SU-DHL-6 (cell line): ENCODE results near the gene FGD4.

Experiments used
- H2AFZ ChIP-seq: fragments of 200-600 bp; sonication (generic); 2 replicates; pipeline ENCODE4 v1.6.1; 2014; ENCODE audit warnings: low read depth, mild to moderate bottlenecking, moderate library complexity, mixed read lengths, antibody characterized with exemption, low read length; ENCODE audit not compliant: severe bottlenecking
- H3F3A ChIP-seq: fragments of 200-600 bp; shearing (Covaris generic); 2 replicates; pipeline ENCODE4 v1.6.0; 2016; ENCODE audit warnings: antibody characterized with exemption, mild to moderate bottlenecking; ENCODE audit not compliant: insufficient read depth
- H3K27ac ChIP-seq: fragments of 200-600 bp; sonication (generic); 2 replicates; pipeline ENCODE4 v1.5.1; 2016; ENCODE audit warnings: low read depth, mild to moderate bottlenecking, low read length, moderate library complexity, mixed read lengths
- H3K27me3 ChIP-seq: fragments of 200-600 bp; sonication (generic), shearing (Covaris generic); 2 replicates; pipeline ENCODE4 v1.6.0; 2014; ENCODE audit warnings: mild to moderate bottlenecking, low read length
- H3K36me3 ChIP-seq: fragments of 200-600 bp; sonication (generic); 2 replicates; pipeline ENCODE4 v1.6.1; 2014; ENCODE audit warnings: mild to moderate bottlenecking, low read length, mixed read lengths
- H3K4me2 ChIP-seq: fragments of 300-600, 200-600 bp; shearing (Covaris generic), sonication (generic); 2 replicates; pipeline ENCODE4 v1.6.0; 2014; ENCODE audit warnings: low read length, low read depth, mild to moderate bottlenecking; ENCODE audit not compliant: poor library complexity, severe bottlenecking
- H3K4me3 ChIP-seq: fragments of 200-600 bp; sonication (generic); 2 replicates; pipeline ENCODE4 v1.5.1; 2014; ENCODE audit warnings: antibody characterized with exemption, low read length, mild to moderate bottlenecking, mixed read lengths; ENCODE audit not compliant: insufficient read depth, poor library complexity, severe bottlenecking
- H3K79me2 ChIP-seq: fragments of 200-600 bp; sonication (generic); 2 replicates; pipeline ENCODE4 v1.6.1; 2014; ENCODE audit warnings: mild to moderate bottlenecking, low read length, moderate library complexity; ENCODE audit not compliant: insufficient read depth
- H3K9ac ChIP-seq: fragments of 200-600 bp; sonication (generic); 2 replicates; pipeline ENCODE4 v1.7.0; 2014; ENCODE audit warnings: mild to moderate bottlenecking, low read length
- H3K9me2 ChIP-seq: fragments of 200-600 bp; sonication (generic); replicated peaks from 2 replicates; pipeline ENCODE4 v1.6.1; 2014; ENCODE audit warnings: low read length; ENCODE audit not compliant: insufficient read depth
- H3K9me3 ChIP-seq: fragments of 200-600 bp; sonication (generic); 2 replicates; pipeline ENCODE4 v1.6.1; 2014; ENCODE audit warnings: low read length, mixed read lengths; ENCODE audit not compliant: insufficient read depth
- H4K20me1 ChIP-seq: fragments of 200-600 bp; sonication (generic); 2 replicates; pipeline ENCODE4 v1.6.1; 2014; ENCODE audit warnings: low read depth, mild to moderate bottlenecking, antibody characterized with exemption, low read length, moderate library complexity, mixed read lengths
- CTCF ChIP-seq: fragments of 200-600 bp; sonication (generic); IDR thresholded peaks from one replicate; pipeline ENCODE4 v1.5.1; 2017; ENCODE audit warnings: antibody characterized with exemption, mild to moderate bottlenecking, low read length, moderate library complexity; ENCODE audit not compliant: insufficient read depth, poor library complexity, severe bottlenecking
- EZH2phosphoT487 ChIP-seq: fragments of 200-600 bp; sonication (generic), shearing (Covaris generic); conservative IDR thresholded peaks from 2 replicates; pipeline ENCODE4 v1.6.1; 2018; ENCODE audit warnings: mild to moderate bottlenecking, antibody characterized with exemption, low read length, moderate library complexity, mixed read lengths

The FGD4 gene

GRCh38 chr12:32379213-32379612 is 20.1 kb upstream of the FGD4 start:
- no peaks in the 10 kb centered on the region for H3K79me2 ChIP-seq
- H4K20me1 ChIP-seq: no peaks in the 10 kb centered on the region
- H3K36me3 ChIP-seq: no peaks in the 10 kb centered on the region
- no peaks in the 10 kb centered on the region for H3K9me3 ChIP-seq
- H3K4me2 ChIP-seq: no peak overlapping the region
- H3K4me3 ChIP-seq: no peak overlapping the region
- H3K9me2 ChIP-seq: no peaks in the 10 kb centered on the region
- H3K9ac ChIP-seq: no peak overlapping the region
- H2AFZ ChIP-seq: no peak overlapping the region
- H3K27me3 ChIP-seq: no peaks in the 10 kb centered on the region
- 0 out of 2 replicates have a peak, but pooled peaks cover 4% of the 10 kb centered on the region for H3F3A ChIP-seq
- H3K27ac ChIP-seq: no peak overlapping the region
- TF ChIP-seq CTCF: no peak
- TF ChIP-seq EZH2phosphoT487: no peak

GRCh38 chr12:32379667-32380066 is 19.7 kb upstream of the FGD4 start:
- Histone ChIP-seq H4K20me1 (no peaks in the 10 kb centered on the region), H3K9ac (no peak overlapping the region), H3K4me2 (no peak overlapping the region), H3K79me2 (no peaks in the 10 kb centered on the region), H3F3A (0 out of 2 replicates have a peak, but pooled peaks cover 4% of the 10 kb centered on the region), H3K27ac (no peak overlapping the region), H2AFZ (no peak overlapping the region), H3K27me3 (no peaks in the 10 kb centered on the region), H3K9me2 (no peaks in the 10 kb centered on the region), H3K4me3 (no peak overlapping the region), H3K36me3 (no peaks in the 10 kb centered on the region), H3K9me3 (no peaks in the 10 kb centered on the region)
- TF ChIP-seq CTCF (no peak), EZH2phosphoT487 (no peak)

- Histone ChIP-seq H3K9me3 (no peaks in the 10 kb centered on the region), H3K4me2 (no peak overlapping the region), H4K20me1 (no peaks in the 10 kb centered on the region), H3K4me3 (no peak overlapping the region), H3K9ac (no peak overlapping the region), H2AFZ (no peak overlapping the region), H3F3A (0 out of 2 replicates have a peak, but pooled peaks cover 4% of the 10 kb centered on the region), H3K36me3 (no peaks in the 10 kb centered on the region), H3K27me3 (no peaks in the 10 kb centered on the region), H3K9me2 (no peaks in the 10 kb centered on the region), H3K27ac (no peak overlapping the region), H3K79me2 (no peaks in the 10 kb centered on the region)
- TF ChIP-seq EZH2phosphoT487 (no peak), CTCF (no peak)
Measured at GRCh38 chr12:32382226-32382625, 17.1 kb upstream of the FGD4 start.
